Activated CD4-positive, CD25-positive, alpha-beta regulatory T cell (primary cell): Measurements from ENCODE around the gene C12orf42.

Source experiments
- DNase-seq, 4 experiments: peaks; one replicate each; lab custom pipeline; 2025; lab: John Stamatoyannopoulos, UW

Gene C12orf42

DNA sequence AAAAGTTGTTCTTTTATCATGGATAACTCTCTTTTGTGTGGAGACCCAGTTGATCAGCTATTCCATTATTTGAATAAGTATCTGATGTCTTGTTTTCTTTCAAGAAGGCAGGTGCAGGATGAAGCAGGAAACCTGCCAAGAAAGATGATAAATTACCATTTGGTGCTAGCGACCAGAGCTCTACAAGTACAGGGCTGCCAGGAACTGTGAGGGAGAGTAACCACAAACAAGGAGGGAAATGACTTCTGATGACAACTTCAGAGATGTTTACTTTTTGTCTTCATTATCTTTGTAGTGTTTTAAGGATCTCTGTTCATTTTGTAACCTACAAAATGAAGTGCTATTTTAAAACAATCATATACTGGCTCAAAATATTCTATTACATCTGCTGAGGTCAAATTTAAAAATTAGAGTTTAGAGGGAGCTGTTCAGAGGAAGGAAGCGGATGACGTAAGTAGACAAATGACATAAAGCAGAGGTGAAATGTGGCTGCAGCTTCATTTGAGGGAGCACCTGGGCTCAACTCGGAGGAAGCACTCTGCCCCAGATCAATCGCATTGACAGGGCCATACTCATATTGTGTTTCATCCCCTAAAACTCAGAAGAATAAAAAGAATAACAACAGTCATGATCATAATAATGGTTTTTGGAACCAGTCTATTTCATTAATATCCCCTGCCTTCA lies 226.8 kb downstream of the C12orf42 start:
- no peak for DNase-seq

- no peak for DNase-seq
Measured at GRCh38 chr12:103257763-103258162, 238.0 kb downstream of the C12orf42 start.
